Activated CD4-positive, alpha-beta T cell treated with anti-CD3 and anti-CD28 coated beads, Interleukin-2, amount 50 U/mL, for 1 hour (primary cell): ENCODE data around the gene ITFG1.

Source experiments
- DNase-seq: peaks from one replicate; pipeline ENCODE4 v3.0.0-alpha.2; 2020

The ITFG1 gene

DNA sequence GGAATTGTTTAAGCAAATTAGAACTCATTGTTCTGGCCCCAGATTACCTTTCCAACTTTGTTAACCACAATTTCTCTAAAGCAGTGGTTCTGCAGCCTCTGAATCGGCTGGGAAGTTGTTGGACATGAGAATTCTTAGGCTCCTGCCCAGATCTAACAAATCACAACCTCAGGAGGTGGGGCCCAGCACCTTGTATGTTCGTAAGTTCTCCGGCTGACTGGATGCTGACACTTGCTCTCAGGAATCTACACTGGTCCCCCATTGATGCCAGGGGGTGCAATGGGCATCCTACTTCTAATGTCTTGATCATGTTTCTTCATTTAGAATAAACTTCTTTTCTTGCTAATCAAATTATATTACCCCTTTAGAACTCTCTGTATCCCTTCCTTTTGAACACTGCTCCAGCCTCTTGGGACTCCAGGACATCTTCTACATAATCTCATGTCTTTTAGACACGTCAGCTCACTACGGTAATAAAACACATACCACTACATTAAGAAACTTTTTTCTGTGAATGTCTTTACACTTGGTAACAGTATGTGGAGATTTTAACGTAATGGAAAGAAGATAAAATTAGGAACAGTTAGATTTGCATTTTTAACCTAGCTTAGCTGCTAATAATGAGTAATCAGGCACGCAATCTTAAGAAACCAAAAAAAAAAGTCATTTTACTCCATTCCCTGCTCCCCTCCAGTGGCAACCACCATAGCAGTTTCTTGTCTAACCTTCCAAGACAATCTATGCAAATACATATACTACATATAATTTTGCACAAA is 143.2 kb downstream of the ITFG1 start:
- DNase-seq: no peak

DNA sequence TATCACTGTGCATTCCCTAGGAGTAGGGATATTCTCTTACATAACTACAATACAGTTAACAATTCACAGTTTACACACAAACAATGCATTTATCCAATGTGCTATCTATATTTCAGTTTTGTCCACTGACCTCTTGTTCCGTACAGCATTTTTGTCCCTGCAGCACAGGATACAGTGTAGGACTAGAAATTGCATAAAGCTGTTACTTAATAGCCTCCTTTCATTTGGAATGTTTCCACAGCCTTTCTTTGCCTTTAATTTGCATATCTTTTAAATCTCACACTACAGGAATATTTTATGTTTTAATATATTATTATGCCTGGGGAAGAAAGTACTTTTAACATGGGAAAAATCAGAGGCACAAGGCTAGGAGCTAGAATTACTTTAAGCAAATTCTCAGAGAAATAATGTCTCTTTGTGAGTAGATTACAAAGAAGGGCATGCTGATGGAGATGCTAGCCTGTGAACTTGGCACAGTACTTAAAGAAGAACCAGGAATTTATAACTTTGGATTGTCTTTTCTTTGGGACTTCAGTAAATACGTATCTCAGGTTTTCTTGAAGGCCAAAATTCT is 144.3 kb downstream of the ITFG1 start:
- DNase-seq: no peak

- no peak for DNase-seq
Measured at GRCh38 chr16:47311738-47312505, 148.9 kb downstream of the ITFG1 start.

DNA sequence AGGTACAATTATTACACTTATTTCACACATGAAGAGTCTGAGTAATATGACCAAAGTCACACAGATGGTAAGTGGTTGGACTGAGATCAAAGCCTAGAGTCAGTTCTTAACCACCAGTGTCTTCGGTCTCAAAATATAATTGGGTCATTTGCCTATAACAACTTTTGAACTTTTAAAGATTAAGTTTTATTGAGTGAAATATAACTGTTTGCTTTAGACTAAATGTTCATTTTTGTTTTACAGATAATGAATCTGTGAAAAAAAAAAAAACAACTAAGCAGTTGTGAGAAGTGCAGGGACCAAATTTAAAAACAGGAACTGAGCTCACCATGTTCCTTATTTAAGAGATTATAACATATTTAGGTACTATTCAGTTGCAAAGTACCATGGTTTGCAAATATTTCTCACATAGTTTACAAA is 150.1 kb downstream of the ITFG1 start:
- DNase-seq: no peak

GRCh38 chr16:47309581-47310312 is 151.1 kb downstream of the ITFG1 start:
- no peak for DNase-seq

- no peak for DNase-seq
Measured at GRCh38 chr16:47308601-47309000, 152.3 kb downstream of the ITFG1 start.

GRCh38 chr16:47304563-47304962 is 156.3 kb downstream of the ITFG1 start:
- no peak for DNase-seq

DNA sequence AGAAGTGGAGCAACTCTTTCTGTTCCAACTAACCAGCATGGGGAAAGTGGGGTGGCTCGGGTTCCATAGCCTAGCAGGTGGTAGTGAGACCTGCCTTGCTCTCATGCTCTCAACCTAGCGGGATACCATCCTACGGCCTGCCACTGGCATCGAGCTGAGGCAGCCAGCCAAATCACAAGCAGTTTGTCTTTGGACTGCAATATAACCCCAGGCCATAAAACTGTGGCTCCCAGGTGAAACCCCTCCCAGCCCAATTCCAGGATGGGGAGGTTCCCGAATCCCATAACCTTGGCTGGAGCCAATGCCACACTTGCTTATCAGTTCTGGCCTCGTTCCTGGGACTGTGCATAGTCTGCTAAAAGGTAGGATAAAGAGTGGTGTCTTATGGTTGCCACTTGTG is 161.3 kb downstream of the ITFG1 start:
- no peak for DNase-seq

GRCh38 chr16:47284999-47285398 is 175.9 kb downstream of the ITFG1 start:
- DNase-seq: no peak

- no peak for DNase-seq
Measured at GRCh38 chr16:47278306-47278970, 182.4 kb downstream of the ITFG1 start.

DNA sequence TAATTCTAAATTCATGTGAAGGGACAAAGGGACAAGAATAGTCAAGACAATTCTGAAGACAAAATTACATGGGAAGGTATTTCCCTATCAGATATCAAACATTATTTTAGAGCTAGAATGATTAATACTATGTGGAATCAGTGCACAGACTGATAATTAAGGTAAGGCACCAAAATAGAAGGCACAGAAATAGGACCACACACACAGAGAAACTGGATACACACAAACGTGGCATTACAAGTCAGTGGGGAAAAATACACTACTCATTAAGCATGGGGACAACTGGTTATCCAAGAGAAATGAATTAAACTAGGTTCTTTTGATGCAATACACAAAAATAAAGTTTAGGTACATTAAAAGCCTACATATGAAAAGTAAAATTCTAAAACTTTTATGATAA is 184.3 kb downstream of the ITFG1 start:
- no peak for DNase-seq

GRCh38 chr16:47262938-47263337 is 197.9 kb downstream of the ITFG1 start:
- DNase-seq: no peak

- no peak for DNase-seq
Measured at GRCh38 chr16:47260503-47260902, 200.4 kb downstream of the ITFG1 start.

DNA sequence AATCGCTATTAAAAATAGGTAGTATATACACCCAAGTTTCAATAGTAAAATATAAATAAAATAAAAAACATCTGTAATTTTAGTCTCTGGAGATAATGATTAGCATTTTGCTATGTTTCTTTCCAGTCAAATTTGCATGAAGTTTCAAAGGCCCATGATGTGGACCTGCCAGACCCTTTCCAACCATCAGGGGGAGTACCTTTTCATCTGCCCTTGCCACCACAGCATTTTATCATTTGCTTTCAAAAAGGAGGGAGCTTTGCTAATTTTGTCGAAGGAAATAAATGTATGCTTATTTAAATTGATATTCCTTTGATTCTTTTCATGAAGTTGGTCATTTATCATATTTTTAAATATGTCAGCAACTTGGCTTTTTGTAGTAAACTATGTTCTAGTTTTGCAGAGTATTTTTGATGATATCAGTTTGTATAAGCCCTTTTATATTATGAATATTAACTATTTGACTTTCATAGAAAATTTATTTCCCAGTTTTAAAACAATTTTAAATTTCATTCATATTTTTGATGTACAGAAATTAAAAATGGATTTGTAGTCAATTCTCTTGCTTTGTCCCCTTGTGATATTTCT is 201.9 kb downstream of the ITFG1 start:
- DNase-seq: no peak

- DNase-seq: no peak
Measured at GRCh38 chr16:47254756-47255155, 206.1 kb downstream of the ITFG1 start.

DNA sequence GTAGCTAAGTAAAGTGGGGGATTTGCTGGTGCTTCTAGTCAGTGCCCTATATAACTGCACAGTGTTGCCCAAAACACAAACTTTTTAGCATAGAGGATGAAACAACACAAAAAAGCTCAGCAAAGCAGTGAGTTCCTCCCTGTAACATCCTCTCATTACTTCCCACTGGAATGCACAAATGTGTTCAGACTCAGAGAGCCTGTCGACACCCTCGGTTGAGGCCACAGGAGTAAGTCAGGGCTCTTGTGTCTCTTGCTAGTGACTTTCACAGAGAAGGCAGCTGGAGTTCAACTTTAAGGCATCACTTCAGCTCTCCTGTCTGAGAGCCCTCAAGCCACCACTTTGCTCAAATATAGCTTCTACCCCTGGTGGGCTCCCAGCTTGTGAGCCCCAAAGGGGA is 209.9 kb downstream of the ITFG1 start:
- DNase-seq: no peak

- DNase-seq: no peak
Measured at GRCh38 chr16:47247690-47248089, 213.2 kb downstream of the ITFG1 start.

GRCh38 chr16:47244206-47244605 is 216.7 kb downstream of the ITFG1 start:
- DNase-seq: no peak

GRCh38 chr16:47241061-47241460 is 219.8 kb downstream of the ITFG1 start:
- DNase-seq: no peak

- no peak for DNase-seq
Measured at GRCh38 chr16:47236716-47237115, 224.1 kb downstream of the ITFG1 start.

DNA sequence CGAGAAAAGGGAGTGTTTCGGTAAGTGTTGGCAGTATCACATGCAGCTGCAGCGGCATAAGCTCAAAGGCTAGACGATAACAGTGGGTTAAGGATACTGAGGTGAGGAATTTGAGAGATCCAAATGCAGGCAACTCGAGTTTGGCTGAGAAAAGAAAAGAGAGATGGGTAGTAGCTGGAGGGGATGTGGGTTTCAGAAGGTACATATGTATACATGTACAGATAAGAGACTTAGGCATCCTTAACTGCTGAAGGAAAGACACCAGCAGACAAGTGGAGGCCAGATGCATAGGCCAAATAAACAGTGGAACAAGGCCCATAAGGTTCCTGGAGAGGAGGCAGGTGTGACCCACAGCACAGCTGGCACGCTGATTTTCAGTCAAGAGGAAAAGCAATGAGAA is 230.6 kb downstream of the ITFG1 start:
- DNase-seq: no peak
